CD4-positive, CD25-positive, alpha-beta regulatory T cell (primary cell): Measurements from ENCODE around the gene SLC25A42. TPM values are rescaled to one million over a fixed set of nuclear protein-coding genes. Genes with fewer than 3 reads are reported as not detected.
"Not testable (repeated sequence)": the region's sequence is repeated elsewhere in the genome, so short reads cannot be mapped to it uniquely, and the experiment has no call there.

Source experiments
- ATAC-seq, 2 donors: fragments of 150-1000 bp; cut with Tn5 transposase; one replicate each; pipeline ENCODE4 v1.10.0; 2021; ENCODE audit warnings: low read depth in 2 of 2, moderate number of reproducible peaks in 2 of 2, moderate library complexity in 1 of 2
- DNase-seq, 3 donors: peaks; one replicate each; pipeline versions ENCODE4 v3.0.0 to v3.0.0-alpha.2; 2012 to 2022; ENCODE audit warnings: mixed read lengths in 1 of 3
- H3K27ac ChIP-seq: one replicate; pipeline ENCODE4 v1.7.0; 2013; ENCODE audit warnings: mild to moderate bottlenecking, low read length; ENCODE audit not compliant: insufficient read depth, poor library complexity, severe bottlenecking
- H3K27me3 ChIP-seq: one replicate; pipeline ENCODE4 v1.7.0; 2013; ENCODE audit warnings: low read length; ENCODE audit not compliant: control insufficient read depth, insufficient read depth
- H3K36me3 ChIP-seq: one replicate; pipeline ENCODE4 v1.7.0; 2013; ENCODE audit warnings: mild to moderate bottlenecking, low read length, moderate library complexity; ENCODE audit not compliant: control insufficient read depth, insufficient read depth
- H3K4me1 ChIP-seq: 2 replicates; pipeline ENCODE4 v1.7.0; 2013; ENCODE audit warnings: mild to moderate bottlenecking, low read length; ENCODE audit not compliant: insufficient read depth, control insufficient read depth, poor library complexity, severe bottlenecking
- H3K4me3 ChIP-seq: one replicate; pipeline ENCODE4 v1.7.0; 2013; ENCODE audit warnings: low read depth, mild to moderate bottlenecking, low read length, moderate library complexity
- H3K9me3 ChIP-seq, 2 experiments: 1 replicate in 1 of 2; 2 replicates in 1 of 2; pipeline ENCODE4 v1.7.0; 2013; ENCODE audit warnings: low read length in 2 of 2, mild to moderate bottlenecking in 1 of 2, moderate library complexity in 1 of 2; ENCODE audit not compliant: control insufficient read depth in 2 of 2
- H3K27ac Mint-ChIP-seq, 3 donors: one replicate each; pipeline ENCODE4 v1.8.0; 2020 to 2022; ENCODE audit warnings: mild to moderate bottlenecking in 3 of 3, mixed read lengths in 3 of 3, moderate library complexity in 2 of 3
- H3K27me3 Mint-ChIP-seq: one replicate; pipeline ENCODE4 v1.8.0; 2022; ENCODE audit warnings: mild to moderate bottlenecking, mixed read lengths
- H3K36me3 Mint-ChIP-seq: one replicate; pipeline ENCODE4 v1.8.0; 2020; ENCODE audit warnings: mixed read lengths
- H3K4me1 Mint-ChIP-seq, 4 donors: one replicate each; pipeline ENCODE4 v1.8.0; 2020 to 2022; ENCODE audit warnings: mixed read lengths in 4 of 4, mild to moderate bottlenecking in 1 of 4
- H3K4me3 Mint-ChIP-seq, 4 donors: one replicate each; pipeline ENCODE4 v1.8.0; 2020 to 2022; ENCODE audit warnings: mild to moderate bottlenecking in 4 of 4, mixed read lengths in 4 of 4, moderate library complexity in 3 of 4
- H3K9me3 Mint-ChIP-seq, 7 donors: one replicate each; pipeline ENCODE4 v1.8.0; 2020 to 2022; ENCODE audit warnings: mixed read lengths in 7 of 7, mild to moderate bottlenecking in 3 of 7, moderate library complexity in 2 of 7
- polyA plus RNA-seq, 4 donors: library from polyadenylated mRNA; unstranded; fragments of 300-500 nt; fragmentation: Illumina TruSeq; gene quantifications; one replicate each; pipeline ENCODE4 v1.2.3, GENCODE V29; 2021
- total RNA-seq: library from RNA; stranded (reverse); gene quantifications from one replicate; pipeline ENCODE4 v1.2.3, GENCODE V29; 2022

Gene SLC25A42
- total and polyA plus RNA-seq, 5 donors from 2014 or later: 10.4 to 32.2 (median 19.0) TPM

DNA sequence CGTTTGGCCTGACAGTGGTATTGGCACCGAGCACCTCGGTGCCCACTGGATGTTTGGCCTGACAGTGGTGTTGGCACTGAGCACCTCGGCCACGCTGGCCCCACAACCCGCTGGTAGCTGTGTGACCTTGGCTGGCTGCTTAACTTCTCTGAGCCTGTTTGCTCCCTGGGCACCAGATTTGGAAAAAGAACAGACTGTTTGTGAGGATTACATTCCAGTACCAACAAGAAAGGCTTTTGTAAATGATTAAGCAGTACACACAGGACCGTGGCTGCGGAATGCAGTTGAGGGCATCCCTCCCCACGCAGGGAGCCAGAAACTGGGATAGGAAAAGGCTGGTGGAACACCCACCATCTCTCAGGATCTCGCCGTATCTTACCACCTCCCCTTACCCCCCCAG lies 31.9 kb downstream of the SLC25A42 start:
- Histone ChIP-seq H3K4me3 (no peak overlapping the region), H3K9me3 (no peaks in the 10 kb centered on the region), H3K36me3 (peaks cover 28% of the 10 kb centered on the region), H3K4me1 (no peaks in the 10 kb centered on the region), H3K27ac (no peak overlapping the region), H3K27me3 (no peaks in the 10 kb centered on the region)
- no peak overlapping the region for H3K4me3 Mint-ChIP-seq
- no peak for DNase-seq
- peaks cover 0 to 2% (median 0%) of the 10 kb centered on the region in 7 donors for H3K9me3 Mint-ChIP-seq
- H3K4me1 Mint-ChIP-seq: peaks cover 0 to 3% (median 1%) of the 10 kb centered on the region in 4 donors
- no peak for ATAC-seq
- no peaks in the 10 kb centered on the region for H3K27me3 Mint-ChIP-seq
- peaks cover 10% of the 10 kb centered on the region for H3K36me3 Mint-ChIP-seq
- H3K27ac Mint-ChIP-seq: no peak overlapping the region

GRCh38 chr19:19096641-19097627 lies 33.1 kb downstream of the SLC25A42 start:
- no peak overlapping the region for H3K4me3 Mint-ChIP-seq
- H3K4me1 Mint-ChIP-seq: peaks cover 0 to 3% (median 1%) of the 10 kb centered on the region in 4 donors
- no peaks in the 10 kb centered on the region for H3K4me1 ChIP-seq
- peak overlapping the region in 1 of 3 donors; percentile 26 for H3K27ac Mint-ChIP-seq
- DNase-seq (no peak), ATAC-seq (no peak)
- peaks cover 12% of the 10 kb centered on the region for H3K36me3 Mint-ChIP-seq
- H3K27me3 ChIP-seq: no peaks in the 10 kb centered on the region
- no peaks in the 10 kb centered on the region for H3K27me3 Mint-ChIP-seq
- no peaks in the 10 kb centered on the region for H3K9me3 ChIP-seq
- peaks cover 0 to 2% (median 0%) of the 10 kb centered on the region in 7 donors for H3K9me3 Mint-ChIP-seq
- H3K36me3 ChIP-seq: peaks cover 35% of the 10 kb centered on the region
- H3K4me3 ChIP-seq: no peak overlapping the region
- H3K27ac ChIP-seq: no peak overlapping the region

- no peaks in the 10 kb centered on the region for H3K27me3 Mint-ChIP-seq
- H3K27ac ChIP-seq: no peak overlapping the region
- no peak overlapping the region for H3K4me3 ChIP-seq
- no peaks in the 10 kb centered on the region for H3K9me3 ChIP-seq
- ATAC-seq (no peak), DNase-seq (no peak)
- no peak overlapping the region for H3K27ac Mint-ChIP-seq
- peaks cover 0 to 2% (median 0%) of the 10 kb centered on the region in 7 donors for H3K9me3 Mint-ChIP-seq
- no peak overlapping the region for H3K4me3 Mint-ChIP-seq
- peaks cover 35% of the 10 kb centered on the region for H3K36me3 ChIP-seq
- H3K36me3 Mint-ChIP-seq: peaks cover 12% of the 10 kb centered on the region
- no peaks in the 10 kb centered on the region for H3K27me3 ChIP-seq
- H3K4me1 ChIP-seq: no peaks in the 10 kb centered on the region
- H3K4me1 Mint-ChIP-seq: peaks cover 0 to 3% (median 1%) of the 10 kb centered on the region in 4 donors
Measured at GRCh38 chr19:19098084-19098702, 34.4 kb downstream of the SLC25A42 start.

GRCh38 chr19:19098703-19099632 lies 35.2 kb downstream of the SLC25A42 start:
- peaks cover 0 to 3% (median 1%) of the 10 kb centered on the region in 4 donors for H3K4me1 Mint-ChIP-seq
- no peaks in the 10 kb centered on the region for H3K4me1 ChIP-seq
- no peak for ATAC-seq
- H3K36me3 ChIP-seq: peaks cover 35% of the 10 kb centered on the region
- peaks cover 12% of the 10 kb centered on the region for H3K36me3 Mint-ChIP-seq
- H3K27ac Mint-ChIP-seq: no peak overlapping the region
- H3K9me3 Mint-ChIP-seq: peaks cover 0 to 2% (median 0%) of the 10 kb centered on the region in 7 donors
- H3K27me3 ChIP-seq: no peaks in the 10 kb centered on the region
- H3K4me3 Mint-ChIP-seq: no peak overlapping the region
- no peak for DNase-seq
- H3K9me3 ChIP-seq: no peaks in the 10 kb centered on the region
- H3K4me3 ChIP-seq: no peak overlapping the region
- no peaks in the 10 kb centered on the region for H3K27me3 Mint-ChIP-seq
- H3K27ac ChIP-seq: no peak overlapping the region

DNA sequence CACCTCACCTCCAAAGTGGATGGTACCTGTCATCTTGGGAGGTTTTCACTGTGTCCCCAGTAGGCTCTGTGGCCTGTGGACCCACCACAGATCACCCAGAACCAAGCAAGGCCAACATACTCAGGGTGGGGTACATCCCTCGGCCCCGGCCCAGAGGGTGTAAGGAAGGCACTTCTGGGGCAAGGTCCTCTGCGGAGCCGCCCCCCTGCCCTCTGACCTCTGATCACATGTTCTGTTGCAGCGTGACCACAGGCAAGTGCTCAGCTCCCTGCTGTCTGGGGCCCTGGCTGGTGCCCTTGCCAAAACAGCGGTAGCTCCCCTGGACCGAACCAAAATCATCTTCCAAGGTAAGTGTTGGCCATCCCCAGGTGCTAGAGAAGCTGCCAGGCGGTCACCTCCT lies 37.7 kb downstream of the SLC25A42 start:
- Histone ChIP-seq H3K27ac (no peak overlapping the region), H3K27me3 (no peaks in the 10 kb centered on the region), H3K4me1 (no peaks in the 10 kb centered on the region), H3K36me3 (peaks cover 35% of the 10 kb centered on the region), H3K4me3 (no peak overlapping the region), H3K9me3 (no peaks in the 10 kb centered on the region)
- peaks cover 12% of the 10 kb centered on the region for H3K36me3 Mint-ChIP-seq
- no peak for DNase-seq
- no peak overlapping the region for H3K4me3 Mint-ChIP-seq
- ATAC-seq: no peak
- no peak overlapping the region for H3K27ac Mint-ChIP-seq
- peaks cover 0 to 1% (median 0%) of the 10 kb centered on the region in 7 donors for H3K9me3 Mint-ChIP-seq
- no peaks in the 10 kb centered on the region for H3K27me3 Mint-ChIP-seq
- peaks cover 0 to 10% (median 0%) of the 10 kb centered on the region in 4 donors for H3K4me1 Mint-ChIP-seq

DNA sequence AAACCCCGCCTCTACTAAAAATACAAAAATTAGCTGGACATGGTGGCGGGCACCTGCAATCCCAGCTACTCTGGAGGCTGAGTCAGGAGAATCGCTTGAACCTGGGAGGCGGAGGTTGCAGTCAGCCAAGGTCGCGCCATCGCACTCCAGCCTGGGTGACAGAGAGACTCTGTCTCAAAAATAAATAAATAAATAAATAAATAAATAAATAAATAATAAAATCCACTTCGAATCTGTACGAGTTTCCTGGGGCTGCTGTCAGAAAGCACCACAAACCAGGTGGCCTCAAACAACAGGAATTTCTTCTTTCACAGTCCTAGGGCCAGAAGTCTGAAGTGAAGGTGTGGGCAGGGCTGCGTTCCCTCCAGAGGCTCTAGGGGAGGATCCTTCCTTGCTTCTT lies 38.8 kb downstream of the SLC25A42 start:
- peaks cover 12% of the 10 kb centered on the region for H3K36me3 Mint-ChIP-seq
- not testable (repeated sequence) for ATAC-seq, H3K4me1 Mint-ChIP-seq, H3K27me3 ChIP-seq, H3K27ac Mint-ChIP-seq, DNase-seq, H3K9me3 Mint-ChIP-seq, H3K27ac ChIP-seq, H3K27me3 Mint-ChIP-seq, H3K4me3 ChIP-seq, H3K4me3 Mint-ChIP-seq, H3K9me3 ChIP-seq, H3K4me1 ChIP-seq
- H3K36me3 ChIP-seq: peaks cover 32% of the 10 kb centered on the region

- peaks cover 32% of the 10 kb centered on the region for H3K36me3 ChIP-seq
- H3K9me3 ChIP-seq: no peaks in the 10 kb centered on the region
- H3K4me3 ChIP-seq: no peak overlapping the region
- Mint-ChIP-seq H3K27ac (no peak overlapping the region), H3K4me1 (peaks cover 0 to 10% (median 0%) of the 10 kb centered on the region in 4 donors), H3K4me3 (no peak overlapping the region), H3K9me3 (peaks cover 0 to 1% (median 0%) of the 10 kb centered on the region in 7 donors), H3K36me3 (peaks cover 7% of the 10 kb centered on the region), H3K27me3 (no peaks in the 10 kb centered on the region)
- no peak for DNase-seq
- H3K4me1 ChIP-seq: no peaks in the 10 kb centered on the region
- no peak for ATAC-seq
- no peaks in the 10 kb centered on the region for H3K27me3 ChIP-seq
- no peak overlapping the region for H3K27ac ChIP-seq
Measured at GRCh38 chr19:19103167-19103566, 39.4 kb downstream of the SLC25A42 start.
